Natural killer cell treated with Interleukin-12 subunit alpha and Interleukin-12 subunit beta and Interleukin-15 and Interleukin-18, amount 100 ng/mL, for 72 hours (primary cell): ENCODE measurements around the gene DNAJB8. TPM values are rescaled to one million over a fixed set of nuclear protein-coding genes. Genes with fewer than 3 reads are reported as not detected.

Source experiments
- ATAC-seq, 2 donors: fragments of 150-1000 bp; cut with Tn5 transposase in 1 of 2; sonication (Bioruptor Pico), chemical (Tn5 transposase) in 1 of 2; 2 replicates each; pipeline ENCODE4 v1.10.0; 2021
- DNase-seq: peaks from one replicate; pipeline ENCODE4 v3.0.0; 2022; ENCODE audit warnings: low spot score
- H3K27ac Mint-ChIP-seq, 2 donors: 1 replicate in 1 of 2; 2 replicates in 1 of 2; pipeline ENCODE4 v1.8.0; 2022; ENCODE audit warnings: mixed read lengths in 2 of 2, mild to moderate bottlenecking in 1 of 2, moderate library complexity in 1 of 2
- H3K27me3 Mint-ChIP-seq, 2 donors: 1 replicate in 1 of 2; 2 replicates in 1 of 2; pipeline ENCODE4 v1.8.0; 2022; ENCODE audit warnings: mixed read lengths in 2 of 2
- H3K36me3 Mint-ChIP-seq: one replicate; pipeline ENCODE4 v1.8.0; 2022; ENCODE audit warnings: mixed read lengths
- H3K4me1 Mint-ChIP-seq, 2 donors: 1 replicate in 1 of 2; 2 replicates in 1 of 2; pipeline ENCODE4 v1.8.0; 2022; ENCODE audit warnings: low read depth in 2 of 2, mixed read lengths in 2 of 2, mild to moderate bottlenecking in 1 of 2
- H3K4me3 Mint-ChIP-seq: one replicate; pipeline ENCODE4 v1.8.0; 2022; ENCODE audit warnings: mixed read lengths
- H3K9me3 Mint-ChIP-seq: 2 replicates; pipeline ENCODE4 v1.8.0; 2022; ENCODE audit warnings: mixed read lengths
- total RNA-seq, 2 donors: library from RNA; stranded (reverse); gene quantifications; one replicate each; pipeline ENCODE4 v1.2.3, GENCODE V29; 2022

The DNAJB8 gene
- total RNA-seq, 2 donors from 2014 or later, result not detected

- Mint-ChIP-seq H3K4me3 (no peak overlapping the region), H3K4me1 (no peaks in the 10 kb centered on the region), H3K9me3 (no peaks in the 10 kb centered on the region), H3K27me3 (peaks cover 15 to 28% of the 10 kb centered on the region in 2 donors), H3K27ac (no peak overlapping the region), H3K36me3 (no peaks in the 10 kb centered on the region)
- ATAC-seq (no peak), DNase-seq (no peak)
These were observed 6.5 kb upstream of the DNAJB8 start for GRCh38 chr3:128473180-128473519.

- no peak overlapping the region for H3K27ac Mint-ChIP-seq
- no peaks in the 10 kb centered on the region for H3K4me1 Mint-ChIP-seq
- no peak for ATAC-seq
- no peaks in the 10 kb centered on the region for H3K9me3 Mint-ChIP-seq
- no peak for DNase-seq
- no peaks in the 10 kb centered on the region for H3K36me3 Mint-ChIP-seq
- H3K4me3 Mint-ChIP-seq, result no peak overlapping the region
- H3K27me3 Mint-ChIP-seq, result peaks cover 12 to 23% of the 10 kb centered on the region in 2 donors
These were observed 5.9 kb upstream of the DNAJB8 start for GRCh38 chr3:128472449-128473179.

- no peak for DNase-seq
- Mint-ChIP-seq H3K27me3 (peaks cover 12 to 25% of the 10 kb centered on the region in 2 donors), H3K4me3 (no peak overlapping the region), H3K4me1 (peaks cover 7 to 8% of the 10 kb centered on the region in 2 donors), H3K9me3 (no peaks in the 10 kb centered on the region), H3K27ac (no peak overlapping the region), H3K36me3 (no peaks in the 10 kb centered on the region)
- no peak for ATAC-seq
These were observed 5.0 kb upstream of the DNAJB8 start for GRCh38 chr3:128471720-128472119.

GRCh38 chr3:128471110-128471509 is 4.4 kb upstream of the DNAJB8 start:
- Mint-ChIP-seq H3K9me3 (no peaks in the 10 kb centered on the region), H3K36me3 (no peaks in the 10 kb centered on the region), H3K27me3 (peaks cover 14 to 28% of the 10 kb centered on the region in 2 donors), H3K4me1 (peaks cover 8 to 10% of the 10 kb centered on the region in 2 donors), H3K27ac (no peak overlapping the region), H3K4me3 (no peak overlapping the region)
- DNase-seq (no peak), ATAC-seq (no peak)

- no peak overlapping the region for H3K4me3 Mint-ChIP-seq
- no peak for DNase-seq
- no peak overlapping the region for H3K27ac Mint-ChIP-seq
- peaks cover 19 to 33% of the 10 kb centered on the region in 2 donors for H3K27me3 Mint-ChIP-seq
- peaks cover 8 to 10% of the 10 kb centered on the region in 2 donors for H3K4me1 Mint-ChIP-seq
- no peaks in the 10 kb centered on the region for H3K36me3 Mint-ChIP-seq
- ATAC-seq, result no peak
- no peaks in the 10 kb centered on the region for H3K9me3 Mint-ChIP-seq
These were observed 3.6 kb upstream of the DNAJB8 start for GRCh38 chr3:128470134-128470899.

GRCh38 chr3:128469556-128469955 is 2.9 kb upstream of the DNAJB8 start:
- H3K27ac Mint-ChIP-seq, result no peak overlapping the region
- H3K27me3 Mint-ChIP-seq, result peaks cover 25 to 34% of the 10 kb centered on the region in 2 donors
- H3K4me1 Mint-ChIP-seq, result peaks cover 8 to 10% of the 10 kb centered on the region in 2 donors
- no peaks in the 10 kb centered on the region for H3K36me3 Mint-ChIP-seq
- H3K9me3 Mint-ChIP-seq, result no peaks in the 10 kb centered on the region
- H3K4me3 Mint-ChIP-seq, result no peak overlapping the region
- ATAC-seq (no peak), DNase-seq (no peak)

- H3K4me3 Mint-ChIP-seq, result no peak overlapping the region
- H3K36me3 Mint-ChIP-seq, result no peaks in the 10 kb centered on the region
- no peak for DNase-seq
- peaks cover 8 to 10% of the 10 kb centered on the region in 2 donors for H3K4me1 Mint-ChIP-seq
- H3K27ac Mint-ChIP-seq, result no peak overlapping the region
- H3K27me3 Mint-ChIP-seq, result peaks cover 27 to 35% of the 10 kb centered on the region in 2 donors
- ATAC-seq, result no peak
- no peaks in the 10 kb centered on the region for H3K9me3 Mint-ChIP-seq
These were observed 2.3 kb upstream of the DNAJB8 start for GRCh38 chr3:128468791-128469527.

GRCh38 chr3:128468285-128468790 is 1.6 kb upstream of the DNAJB8 start:
- Mint-ChIP-seq H3K4me3 (no peak overlapping the region), H3K4me1 (peaks cover 8 to 10% of the 10 kb centered on the region in 2 donors), H3K9me3 (no peaks in the 10 kb centered on the region), H3K36me3 (no peaks in the 10 kb centered on the region), H3K27me3 (peaks cover 24 to 35% of the 10 kb centered on the region in 2 donors), H3K27ac (no peak overlapping the region)
- DNase-seq, result no peak
- ATAC-seq, result no peak

GRCh38 chr3:128464702-128465101 is 2.0 kb downstream of the DNAJB8 start:
- ATAC-seq (no peak), DNase-seq (no peak)
- Mint-ChIP-seq H3K36me3 (no peaks in the 10 kb centered on the region), H3K4me1 (peaks cover 8 to 10% of the 10 kb centered on the region in 2 donors), H3K4me3 (no peak overlapping the region), H3K27me3 (peaks cover 20 to 26% of the 10 kb centered on the region in 2 donors), H3K27ac (no peak overlapping the region), H3K9me3 (no peaks in the 10 kb centered on the region)

GRCh38 chr3:128464188-128464587 is 2.5 kb downstream of the DNAJB8 start:
- no peak overlapping the region for H3K4me3 Mint-ChIP-seq

GRCh38 chr3:128463771-128464170 is 2.9 kb downstream of the DNAJB8 start:
- Mint-ChIP-seq H3K4me1 (peaks cover 8 to 10% of the 10 kb centered on the region in 2 donors), H3K9me3 (no peaks in the 10 kb centered on the region), H3K4me3 (no peak overlapping the region), H3K36me3 (no peaks in the 10 kb centered on the region), H3K27ac (no peak overlapping the region), H3K27me3 (peaks cover 20 to 26% of the 10 kb centered on the region in 2 donors)
- DNase-seq, result no peak
- ATAC-seq, result no peak

More at GRCh38 chr3:128464188-128464587, 2.5 kb downstream of the DNAJB8 start:
- DNase-seq, result no peak
- Mint-ChIP-seq H3K27ac (no peak overlapping the region), H3K27me3 (peaks cover 20 to 26% of the 10 kb centered on the region in 2 donors), H3K36me3 (no peaks in the 10 kb centered on the region), H3K4me1 (peaks cover 8 to 10% of the 10 kb centered on the region in 2 donors), H3K9me3 (no peaks in the 10 kb centered on the region)
- no peak for ATAC-seq

- DNase-seq, result no peak
- H3K9me3 Mint-ChIP-seq, result no peaks in the 10 kb centered on the region
- no peak overlapping the region for H3K27ac Mint-ChIP-seq
- peaks cover 8 to 10% of the 10 kb centered on the region in 2 donors for H3K4me1 Mint-ChIP-seq
- no peak for ATAC-seq
- H3K27me3 Mint-ChIP-seq, result peaks cover 20 to 26% of the 10 kb centered on the region in 2 donors
- H3K4me3 Mint-ChIP-seq, result no peak overlapping the region
- H3K36me3 Mint-ChIP-seq, result no peaks in the 10 kb centered on the region
These were observed 3.3 kb downstream of the DNAJB8 start for GRCh38 chr3:128463354-128463753.

GRCh38 chr3:128462931-128463330 is 3.8 kb downstream of the DNAJB8 start:
- ATAC-seq (no peak), DNase-seq (no peak)
- Mint-ChIP-seq H3K4me3 (no peak overlapping the region), H3K36me3 (no peaks in the 10 kb centered on the region), H3K27ac (no peak overlapping the region), H3K9me3 (no peaks in the 10 kb centered on the region), H3K27me3 (peaks cover 20 to 26% of the 10 kb centered on the region in 2 donors), H3K4me1 (peaks cover 8 to 10% of the 10 kb centered on the region in 2 donors)
